NCI-H1105 (cell line): ENCODE results near the gene INTS6L.
"Not testable (repeated sequence)": the region's sequence is repeated elsewhere in the genome, so short reads cannot be mapped to it uniquely, and the experiment has no call there.

Source experiments
- DNase-seq: peaks from one replicate; lab custom pipeline; 2025; lab: John Stamatoyannopoulos, UW

INTS6L gene

GRCh38 chrX:135624408-135625204 is 104.1 kb downstream of the INTS6L start:
- DNase-seq = not testable (repeated sequence)

- no peak for DNase-seq
Observed at GRCh38 chrX:135625995-135626394, 105.5 kb downstream of the INTS6L start.

GRCh38 chrX:135629342-135629741 is 108.9 kb downstream of the INTS6L start:
- no peak for DNase-seq
